HG03025 (cell line): Measurements from ENCODE around the gene GNPTAB.
A peak's percentile ranks its signal among the peaks of the same experiment; 100 is the strongest.
"Not testable (repeated sequence)": the region's sequence is repeated elsewhere in the genome, so short reads cannot be mapped to it uniquely, and the experiment has no call there.

Source experiments
- ATAC-seq: cut with Tn5 transposase; IDR thresholded peaks from one replicate; pipeline ENCODE4 v1.9.1; 2021; ENCODE audit warnings: mild to moderate bottlenecking, moderate library complexity; ENCODE audit not compliant: unreplicated experiment, low FRiP score

Gene GNPTAB

GRCh38 chr12:101854747-101855146 is 24.0 kb upstream of the GNPTAB start:
- ATAC-seq = no peak

GRCh38 chr12:101852998-101853397 is 22.2 kb upstream of the GNPTAB start:
- no peak for ATAC-seq

GRCh38 chr12:101850199-101850598 is 19.4 kb upstream of the GNPTAB start:
- no peak for ATAC-seq

- no peak for ATAC-seq
Observed at GRCh38 chr12:101847325-101847724, 16.6 kb upstream of the GNPTAB start.

- no peak for ATAC-seq
Observed at GRCh38 chr12:101845137-101845711, 14.5 kb upstream of the GNPTAB start.

- no peak for ATAC-seq
Observed at GRCh38 chr12:101841069-101841468, 10.3 kb upstream of the GNPTAB start.

GRCh38 chr12:101839324-101840283 is 8.8 kb upstream of the GNPTAB start:
- ATAC-seq = no peak

GRCh38 chr12:101838628-101839323 is 8.0 kb upstream of the GNPTAB start:
- ATAC-seq = no peak

GRCh38 chr12:101832030-101832429 is 1.3 kb upstream of the GNPTAB start:
- no peak for ATAC-seq

GRCh38 chr12:101829639-101830366 is 956 bp downstream of the GNPTAB start:
- peak; percentile 4 for ATAC-seq

GRCh38 chr12:101828463-101829196 is 2.1 kb downstream of the GNPTAB start:
- no peak for ATAC-seq

- no peak for ATAC-seq
Observed at GRCh38 chr12:101826766-101827368, 3.9 kb downstream of the GNPTAB start.

- ATAC-seq = no peak
Observed at GRCh38 chr12:101824831-101825230, 5.9 kb downstream of the GNPTAB start.

GRCh38 chr12:101823891-101824290 is 6.9 kb downstream of the GNPTAB start:
- ATAC-seq = peak; percentile 55

GRCh38 chr12:101823039-101823438 is 7.7 kb downstream of the GNPTAB start:
- ATAC-seq = no peak

- ATAC-seq = no peak
Observed at GRCh38 chr12:101819467-101819866, 11.3 kb downstream of the GNPTAB start.

- ATAC-seq = not testable (repeated sequence)
Observed at GRCh38 chr12:101818689-101819088, 12.1 kb downstream of the GNPTAB start.

- ATAC-seq = no peak
Observed at GRCh38 chr12:101813117-101813516, 17.6 kb downstream of the GNPTAB start.

GRCh38 chr12:101812716-101813115 is 18.0 kb downstream of the GNPTAB start:
- not testable (repeated sequence) for ATAC-seq
